HG02970 (cell line): ENCODE results near the gene ZNF740.
"Not testable (repeated sequence)": the region's sequence is repeated elsewhere in the genome, so short reads cannot be mapped to it uniquely, and the experiment has no call there.

Source experiments
- ATAC-seq: cut with Tn5 transposase; IDR thresholded peaks from one replicate; pipeline ENCODE4 v1.9.1; 2021; ENCODE audit warnings: mild to moderate bottlenecking, moderate library complexity, moderate number of reproducible peaks; ENCODE audit not compliant: unreplicated experiment, low FRiP score

The ZNF740 gene

DNA sequence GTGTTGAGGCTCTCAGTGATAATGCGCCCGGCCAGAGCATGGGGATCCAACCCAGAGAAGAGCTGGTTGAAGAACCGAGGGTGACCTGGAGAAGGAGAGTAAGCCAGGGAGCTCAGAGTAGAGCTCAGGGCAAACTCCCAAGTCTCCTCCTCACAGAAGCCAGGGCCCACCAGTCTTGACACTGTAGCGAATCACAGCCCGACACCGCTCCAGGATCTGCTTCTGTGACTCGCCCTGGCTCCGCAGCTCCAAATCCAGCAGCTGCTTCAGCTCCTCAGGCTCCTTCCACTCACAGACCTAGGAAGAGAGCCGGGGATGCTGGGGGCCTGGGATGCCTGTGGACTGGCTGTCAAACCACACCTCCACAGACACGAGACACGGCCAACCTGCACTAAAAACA is 8.2 kb upstream of the ZNF740 start:
- ATAC-seq = no peak

DNA sequence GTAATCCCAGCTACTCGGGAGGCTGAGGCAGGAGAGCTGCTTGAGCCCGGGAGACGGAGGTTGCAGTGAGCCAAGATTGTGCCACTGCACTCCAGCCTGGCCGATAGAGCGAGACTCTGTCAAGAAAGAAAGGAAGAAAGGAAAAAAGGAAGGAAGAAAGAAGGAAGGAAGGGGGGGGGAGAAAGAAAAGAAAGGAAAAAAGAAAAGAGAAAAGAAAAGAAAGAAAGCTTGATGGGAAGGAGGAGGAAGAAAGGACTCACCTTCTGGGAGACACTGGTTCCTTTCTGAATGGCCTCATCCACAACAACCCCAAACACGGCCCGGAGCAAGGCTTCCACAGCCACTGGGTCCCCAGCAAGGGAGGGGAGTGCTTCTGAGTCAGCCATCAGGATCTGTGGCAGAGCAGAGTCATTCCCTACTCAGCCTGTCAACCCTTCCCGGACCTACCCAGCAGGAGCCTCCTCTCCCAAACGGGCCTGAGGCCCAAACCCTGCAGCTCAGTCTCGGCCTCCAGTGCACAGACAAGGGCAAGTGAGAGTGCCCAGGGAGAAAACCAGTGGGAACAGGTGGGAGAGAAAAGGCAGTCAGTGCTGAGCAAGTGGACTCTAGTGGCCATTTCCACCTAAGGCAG is 7.3 kb upstream of the ZNF740 start:
- ATAC-seq = no peak

DNA sequence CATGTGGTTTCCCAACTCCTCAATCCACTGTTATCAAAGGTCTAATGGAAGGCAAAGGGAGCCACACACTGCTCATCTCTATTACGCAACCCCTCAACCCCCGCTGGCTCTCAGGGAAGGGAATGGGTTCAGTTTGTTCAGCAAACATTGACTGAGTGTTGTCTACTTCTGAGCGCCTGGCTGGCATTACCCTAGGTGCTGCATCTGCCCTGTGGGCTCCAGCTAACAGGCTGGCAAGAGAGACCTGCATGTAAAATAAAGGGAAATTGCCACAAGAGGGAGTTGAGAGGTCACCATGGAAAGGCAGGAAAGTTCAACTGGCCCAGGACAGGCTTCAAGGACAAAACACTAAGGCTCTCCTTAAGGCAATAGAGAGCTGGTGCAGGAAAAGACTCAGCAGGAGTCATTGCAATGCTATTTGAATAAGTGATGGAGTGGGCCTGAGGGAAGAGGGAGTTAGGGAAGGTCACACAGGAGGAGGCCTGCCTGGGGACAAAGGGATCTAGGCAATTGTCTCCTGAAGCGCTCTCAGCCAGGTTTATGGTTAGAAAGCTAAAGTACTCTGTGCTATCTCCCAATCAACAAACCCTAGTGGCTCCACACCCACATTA is 5.5 kb upstream of the ZNF740 start:
- no peak for ATAC-seq

DNA sequence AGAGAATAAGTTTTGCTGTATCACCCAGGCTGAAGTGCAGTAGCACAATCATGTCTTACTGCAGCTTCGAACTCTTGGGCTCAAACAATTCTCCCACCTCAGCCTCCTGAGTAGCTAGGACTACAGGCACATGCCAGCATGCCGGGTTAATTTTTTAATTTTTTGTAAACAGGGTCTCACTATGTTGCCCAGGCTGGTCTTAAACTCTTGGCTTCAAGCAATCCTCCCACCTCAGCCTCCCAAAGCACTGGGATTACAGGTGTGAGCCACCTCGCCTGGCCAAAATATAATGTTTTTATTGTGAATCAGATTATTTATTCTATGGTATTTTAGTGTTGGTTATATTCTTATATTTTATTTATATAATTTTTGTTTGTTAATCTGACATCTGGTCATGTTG is 3.8 kb upstream of the ZNF740 start:
- ATAC-seq = no peak

DNA sequence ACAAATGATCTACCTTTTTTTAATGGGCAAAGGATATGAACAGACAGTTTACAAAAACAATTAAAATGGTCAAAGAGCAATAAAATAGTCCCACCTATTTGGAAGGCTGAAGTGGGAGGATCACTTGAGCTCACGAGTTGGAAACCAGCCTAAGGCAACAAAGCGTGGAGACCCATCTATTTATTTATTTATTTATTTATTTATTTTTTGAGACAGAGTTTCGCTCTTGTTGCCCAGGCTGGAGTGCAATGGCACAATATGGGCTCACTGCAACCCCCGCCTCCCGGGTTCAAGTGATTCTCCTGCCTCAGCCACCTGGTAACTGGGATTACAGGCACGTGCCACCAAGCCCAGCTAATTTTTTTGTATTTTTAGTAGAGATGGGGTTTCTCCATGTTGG is 3.1 kb upstream of the ZNF740 start:
- ATAC-seq = not testable (repeated sequence)

DNA sequence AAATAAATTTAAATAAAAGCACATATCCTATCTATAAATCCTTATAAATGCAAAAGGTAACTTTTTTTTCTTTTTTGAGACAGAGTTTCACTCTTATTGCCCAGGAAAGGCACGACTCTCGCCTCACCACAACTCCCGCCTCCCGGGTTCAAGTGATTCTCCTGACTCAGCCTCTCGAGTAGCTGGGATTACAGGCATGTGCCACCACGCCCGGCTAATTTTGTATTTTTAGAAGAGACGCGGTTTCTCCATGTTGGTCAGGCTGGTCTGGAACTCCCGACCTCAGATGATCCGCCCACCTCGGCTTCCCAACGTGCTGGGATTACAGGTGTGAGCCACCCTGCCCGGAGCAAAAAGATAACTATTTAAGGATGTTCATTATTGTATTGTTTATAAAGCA is 1.7 kb upstream of the ZNF740 start:
- ATAC-seq = not testable (repeated sequence)

DNA sequence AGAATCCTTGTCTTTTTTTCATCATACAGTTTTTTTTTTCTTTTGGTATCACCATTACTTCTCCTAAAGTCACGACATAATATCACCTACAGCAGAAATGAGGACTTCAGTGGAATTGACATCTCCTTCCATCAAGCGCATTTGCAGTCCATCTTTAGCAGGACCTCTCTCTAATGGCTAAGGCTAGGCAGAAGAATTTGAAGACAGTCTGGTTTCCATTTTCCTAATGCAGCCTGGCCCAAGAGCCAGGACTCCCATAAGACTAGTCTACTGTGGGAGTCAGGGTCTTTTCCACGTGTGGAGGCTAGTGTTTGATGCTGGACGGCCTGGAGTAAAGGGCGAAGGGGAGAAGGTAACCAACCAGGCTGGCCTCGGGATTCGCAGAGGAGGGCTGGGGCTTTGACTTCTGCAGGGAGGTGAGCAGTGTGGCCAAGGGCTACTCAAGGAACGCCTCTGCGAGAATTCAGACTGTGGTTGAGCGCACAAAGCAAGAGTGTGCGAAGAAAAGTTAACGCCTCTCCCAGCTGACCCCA is 769 bp upstream of the ZNF740 start:
- peak; percentile 2 for ATAC-seq

DNA sequence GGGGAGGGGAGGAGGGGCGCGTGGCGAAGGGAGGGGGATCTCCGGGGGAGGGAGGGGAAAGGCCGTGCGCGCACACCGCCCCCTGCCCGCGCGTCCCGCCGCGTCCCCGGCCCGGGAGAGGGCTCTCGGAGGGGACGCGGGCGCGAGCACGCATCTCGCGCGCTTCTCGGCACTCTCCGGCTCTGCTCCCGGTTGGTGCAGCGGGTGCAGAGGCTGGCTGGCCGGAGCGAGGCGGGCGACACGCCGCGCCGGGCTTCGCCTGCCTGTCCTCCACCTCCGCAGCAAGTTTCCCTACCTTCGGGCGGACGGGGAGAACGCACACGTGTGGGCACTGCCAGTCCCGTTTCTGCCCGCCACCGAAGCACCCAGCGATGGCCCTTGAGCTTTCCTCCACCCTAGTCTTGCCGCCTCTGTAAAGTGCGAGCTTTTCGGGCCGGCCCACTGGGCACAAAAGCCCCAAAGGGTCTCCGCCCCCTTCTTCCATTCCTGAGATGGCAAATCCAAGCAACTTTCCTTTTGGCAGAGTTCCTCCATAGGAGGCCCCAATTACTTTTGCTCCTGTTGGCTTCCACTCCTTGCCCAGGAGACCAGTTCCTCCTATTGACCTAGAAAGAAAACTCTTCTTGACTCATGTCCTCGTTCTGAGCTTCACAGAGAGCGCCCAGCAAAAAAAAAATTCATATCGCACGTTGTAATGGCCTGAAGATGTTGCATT is 566 bp downstream of the ZNF740 start:
- ATAC-seq = peak; percentile 38

DNA sequence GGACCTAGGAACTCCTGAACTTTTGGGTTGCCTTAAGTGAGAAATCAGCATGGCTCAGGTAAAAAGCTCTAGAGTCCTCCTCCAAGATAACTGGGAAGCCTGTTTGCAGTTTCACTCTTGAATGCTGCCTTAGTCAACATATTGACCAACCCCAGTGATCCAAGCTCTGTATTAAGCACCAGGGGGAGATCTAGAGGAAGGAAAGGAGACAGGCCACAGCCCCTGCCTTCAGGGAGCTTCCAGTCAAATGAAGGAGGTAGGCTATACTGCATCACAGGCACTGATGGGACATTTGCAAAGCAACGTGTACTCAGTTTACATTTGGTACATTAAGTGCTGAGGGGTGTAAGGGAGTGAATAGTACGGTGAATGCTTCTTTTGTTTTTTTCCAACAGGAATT is 1.4 kb downstream of the ZNF740 start:
- ATAC-seq = no peak

DNA sequence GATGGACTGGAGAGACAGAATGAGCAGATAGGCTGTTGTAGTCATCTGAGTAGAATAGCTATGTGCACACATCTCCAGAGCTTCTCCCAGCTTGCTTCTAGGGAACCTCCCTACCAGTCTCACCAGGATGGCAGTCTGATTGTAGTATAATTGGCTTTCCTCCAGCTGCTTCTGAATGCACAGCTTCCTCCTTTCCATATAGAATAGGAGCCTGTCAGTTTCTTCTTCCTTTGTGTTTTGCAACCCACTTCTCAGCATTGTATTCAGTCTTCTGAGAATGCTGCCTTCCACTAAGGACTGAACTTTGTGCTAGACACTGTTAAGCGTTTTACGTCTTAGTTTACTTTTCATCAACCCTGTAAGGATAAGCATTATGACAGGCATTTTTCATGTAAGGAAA is 2.4 kb downstream of the ZNF740 start:
- ATAC-seq = no peak

DNA sequence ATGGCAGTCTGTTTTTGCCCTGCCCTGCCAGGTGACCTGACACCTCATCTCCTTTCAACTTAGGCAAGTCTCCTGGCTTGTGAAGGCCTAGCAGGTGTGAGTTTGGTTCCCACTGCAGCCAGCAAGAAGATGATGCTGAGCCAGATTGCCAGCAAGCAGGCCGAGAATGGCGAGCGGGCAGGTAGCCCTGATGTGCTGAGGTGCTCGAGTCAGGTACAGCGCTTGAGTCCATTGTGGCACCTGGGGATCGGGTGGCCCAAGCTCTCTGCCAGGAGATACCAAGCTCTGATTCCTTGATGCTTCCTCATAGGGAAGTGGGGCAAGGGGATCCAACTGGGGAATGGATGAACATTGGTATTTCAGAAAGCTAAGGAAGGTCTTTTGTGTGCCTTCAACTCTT is 4.3 kb downstream of the ZNF740 start:
- no peak for ATAC-seq

DNA sequence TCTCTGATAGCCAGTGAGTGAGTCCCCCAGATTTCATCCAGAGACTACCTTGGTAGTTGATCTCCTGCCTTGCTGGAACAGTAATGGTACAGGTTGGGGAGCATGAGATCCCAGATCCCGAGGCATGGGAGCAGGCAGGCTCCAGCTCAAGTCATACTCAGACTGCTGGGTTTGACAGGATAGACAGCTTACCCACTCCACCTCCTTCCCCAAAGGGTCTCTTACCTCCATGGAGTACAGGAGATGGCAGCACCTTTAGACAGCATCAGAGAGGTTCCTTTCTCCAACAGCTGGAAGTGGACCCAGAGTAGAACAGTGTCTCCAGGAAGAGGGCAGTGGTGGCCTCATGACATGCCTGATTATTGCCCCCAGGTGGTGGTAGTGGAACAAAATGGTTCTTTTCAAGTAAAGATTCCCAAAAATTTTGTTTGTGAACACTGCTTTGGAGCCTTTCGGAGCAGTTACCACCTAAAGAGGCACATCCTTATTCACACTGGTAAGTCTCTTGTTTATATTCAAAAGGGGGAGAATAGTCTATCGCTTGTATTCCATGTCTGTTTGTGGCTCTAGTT is 5.1 kb downstream of the ZNF740 start:
- no peak for ATAC-seq

DNA sequence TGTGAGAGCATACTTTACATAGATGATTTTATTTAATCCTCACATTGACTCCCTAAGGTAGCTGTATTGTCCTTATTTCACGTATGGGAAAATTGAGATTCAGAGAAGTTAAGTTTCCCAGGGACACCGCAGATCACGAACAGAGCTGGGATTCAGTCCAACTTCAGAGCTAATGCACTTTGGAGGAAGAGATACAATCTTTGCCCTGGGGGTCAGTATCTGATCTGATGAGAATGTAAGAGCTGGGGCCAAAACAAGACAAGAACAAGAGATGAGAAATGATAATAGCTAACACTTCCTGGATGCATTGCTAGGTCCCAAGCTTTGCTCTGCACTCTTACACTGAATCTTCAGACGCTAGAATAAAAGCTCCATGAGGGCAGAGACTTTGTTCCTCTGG is 6.2 kb downstream of the ZNF740 start:
- no peak for ATAC-seq

DNA sequence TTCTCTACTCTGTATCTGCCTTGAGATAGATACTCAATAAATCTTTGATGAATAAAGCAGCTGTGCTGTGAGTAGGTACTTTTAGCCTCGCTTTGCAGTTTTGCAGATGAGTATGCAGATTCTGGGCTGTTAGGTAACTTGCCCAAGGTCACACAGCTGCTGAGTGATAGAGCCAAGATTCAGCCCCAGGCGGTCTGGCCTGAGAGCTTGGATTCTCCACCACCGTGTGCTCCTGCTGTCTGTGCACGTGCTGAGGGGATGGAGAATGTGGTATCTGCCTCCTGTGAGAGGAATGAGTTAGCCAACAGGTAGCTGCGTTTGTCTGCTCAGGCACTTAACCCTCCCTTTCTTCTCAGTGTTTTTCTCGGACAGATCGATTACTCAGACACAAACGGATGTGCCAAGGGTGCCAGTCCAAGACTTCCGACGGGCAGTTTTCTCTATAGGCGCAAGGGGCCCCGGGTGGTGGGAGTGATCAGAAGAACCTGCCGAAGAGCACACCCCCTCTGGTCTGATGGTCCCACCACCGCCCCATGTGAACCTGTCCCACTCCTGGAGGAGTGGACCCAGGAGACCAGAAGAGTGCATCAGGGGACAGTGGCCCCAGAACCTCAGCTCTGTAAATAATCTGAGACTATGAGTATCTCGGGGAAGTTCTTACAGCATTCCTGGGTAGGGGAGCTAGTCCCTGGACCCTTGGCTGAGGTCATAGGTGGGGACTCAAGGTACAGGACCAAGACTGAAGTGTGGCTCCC is 6.8 kb downstream of the ZNF740 start:
- no peak for ATAC-seq

DNA sequence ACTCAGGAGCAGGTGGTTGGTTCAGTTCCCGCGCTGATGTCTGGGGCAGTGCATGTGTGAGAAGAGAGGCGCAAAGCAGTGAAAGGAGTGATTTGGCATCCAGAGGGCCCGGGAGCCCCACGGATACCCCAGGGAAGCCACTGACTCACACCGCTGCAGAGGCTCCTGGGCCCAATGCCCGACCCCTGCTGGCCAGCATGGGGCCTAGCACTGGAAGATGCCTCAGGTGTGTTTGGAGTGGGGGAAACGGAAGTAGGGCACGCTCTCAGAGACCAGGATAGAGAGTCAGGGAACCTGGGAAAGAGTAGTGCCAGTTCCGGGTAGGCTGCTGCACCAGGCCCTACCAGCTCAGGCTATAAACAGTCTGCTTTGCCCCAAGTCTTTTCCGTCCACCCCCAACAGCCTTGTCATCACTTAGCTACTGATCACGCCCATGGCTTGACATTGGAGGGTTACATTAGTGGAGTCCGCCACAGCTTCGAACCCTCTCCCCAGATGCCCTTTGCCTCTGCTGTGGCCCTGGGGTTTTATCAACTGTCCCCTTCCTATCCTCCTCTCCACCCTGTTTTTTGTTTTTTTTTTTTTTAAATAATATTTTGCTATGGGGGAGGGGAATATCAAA is 9.7 kb downstream of the ZNF740 start:
- ATAC-seq = no peak

DNA sequence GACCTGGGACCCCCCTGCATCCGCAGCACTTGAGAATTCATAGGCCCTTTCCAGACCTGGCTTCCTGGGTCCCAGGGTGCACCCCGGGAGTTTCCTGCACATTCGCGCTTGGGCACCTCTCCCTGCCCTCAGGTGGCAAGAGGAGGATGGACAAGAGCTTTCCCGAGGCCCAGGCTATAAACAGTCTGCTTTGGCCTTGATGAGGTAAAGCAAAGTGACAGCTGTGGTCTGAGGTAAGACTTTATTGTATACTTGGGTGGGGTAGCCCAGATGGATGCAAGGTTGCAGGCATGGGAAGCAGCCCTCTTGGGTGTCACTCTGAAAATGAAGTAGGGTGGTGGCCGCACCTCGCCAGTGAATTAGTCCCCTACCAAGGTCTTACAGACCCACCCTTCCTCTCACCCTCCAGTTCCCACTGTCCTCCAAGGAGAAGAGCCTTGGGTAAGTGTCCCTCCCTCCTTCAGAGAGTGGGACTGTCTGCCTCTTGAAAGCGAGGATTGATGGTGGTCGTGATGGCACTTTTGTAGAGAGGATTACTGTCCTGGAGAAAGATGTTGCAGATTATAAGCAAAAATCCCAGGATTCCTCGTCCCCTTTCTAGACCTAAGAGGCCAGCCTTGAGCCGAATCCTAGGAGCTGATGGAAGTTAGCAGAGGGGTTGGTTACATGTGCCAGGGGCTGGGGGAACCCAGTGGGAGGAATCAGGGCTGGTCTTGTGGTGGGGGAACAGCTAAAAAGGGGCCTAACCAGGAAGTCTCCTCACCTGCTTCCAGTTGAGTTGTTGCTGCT is 10.8 kb downstream of the ZNF740 start:
- ATAC-seq = no peak

DNA sequence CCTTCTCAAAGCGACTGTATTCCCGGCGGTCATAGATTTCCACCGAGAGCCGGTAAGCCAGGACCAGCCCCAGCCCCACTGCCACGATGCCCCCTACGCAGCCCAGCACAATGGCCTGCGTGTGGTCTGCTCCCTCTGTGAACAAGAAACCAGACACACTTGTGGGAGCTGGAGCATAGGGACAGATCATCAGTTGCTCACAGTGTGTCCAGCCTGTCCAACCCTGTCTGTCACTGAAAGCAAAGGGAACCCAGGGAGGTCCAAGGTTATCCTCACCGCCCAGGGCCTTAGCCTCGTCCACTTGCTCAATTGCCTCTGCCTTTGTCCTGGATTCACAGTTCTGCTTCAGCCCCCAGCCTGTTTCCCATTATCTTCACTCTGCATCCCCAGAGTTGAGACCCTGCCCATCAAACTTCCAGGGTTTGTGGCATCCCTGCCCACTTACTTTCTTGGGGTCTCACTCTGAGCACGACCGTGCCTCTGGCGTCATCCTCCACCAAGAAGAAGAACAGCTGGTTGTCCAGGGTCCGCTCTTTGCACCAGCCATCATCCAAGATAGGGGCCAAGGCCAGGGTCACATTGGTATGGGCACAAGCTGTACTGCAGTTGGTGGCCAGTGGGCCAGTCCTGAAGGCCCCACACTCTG is 11.5 kb downstream of the ZNF740 start:
- ATAC-seq = no peak

DNA sequence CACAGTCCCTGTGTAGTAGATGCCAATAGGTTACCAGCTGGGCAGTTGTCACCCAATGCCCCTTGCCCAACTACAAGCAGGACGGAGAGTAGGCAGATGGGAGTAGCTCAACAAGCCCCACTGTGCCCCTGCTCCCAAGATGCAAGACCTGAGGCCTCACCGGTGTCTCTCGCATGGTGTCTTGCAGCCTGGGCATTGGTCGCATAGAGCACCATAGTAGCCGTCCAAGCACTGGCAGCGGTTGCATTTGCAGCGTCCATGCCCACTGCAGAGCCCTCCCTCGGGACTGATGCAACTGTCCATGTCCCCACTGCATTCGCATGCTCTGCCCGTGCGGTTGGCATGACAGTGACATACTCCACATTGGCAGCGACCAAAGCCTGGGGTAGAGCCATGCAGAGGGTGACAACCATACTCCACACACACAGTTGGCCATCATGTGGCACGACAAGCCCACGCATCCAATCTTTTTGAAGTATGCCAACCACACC is 12.1 kb downstream of the ZNF740 start:
- ATAC-seq = no peak

DNA sequence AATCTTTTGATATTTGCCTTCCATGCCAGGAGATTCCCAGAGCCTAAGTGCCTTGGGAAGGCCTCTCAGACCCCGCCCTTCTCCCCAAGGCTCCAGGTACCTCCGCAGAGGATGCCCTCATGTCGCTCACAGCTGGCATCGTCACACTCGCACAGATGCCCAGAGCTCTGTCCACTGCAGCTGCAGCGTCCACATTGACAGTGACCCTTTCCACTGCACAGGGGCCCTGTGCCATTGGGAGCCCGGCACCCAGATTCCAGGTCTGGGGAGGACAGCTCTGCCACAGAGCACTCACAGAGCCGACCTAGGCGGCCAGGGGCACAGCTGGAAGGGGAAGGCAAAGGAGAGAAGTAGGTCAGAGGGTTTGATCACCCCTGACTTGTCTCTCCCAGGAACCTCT is 12.5 kb downstream of the ZNF740 start:
- no peak for ATAC-seq
